NCI-H1930 (cell line): Measurements from ENCODE around the gene GPX6.
"Not testable (repeated sequence)": the region's sequence is repeated elsewhere in the genome, so short reads cannot be mapped to it uniquely, and the experiment has no call there.

Experiments
- DNase-seq, 2 experiments: peaks; one replicate each; lab custom pipeline; 2025; lab: John Stamatoyannopoulos, UW

GPX6 gene

GRCh38 chr6:28485482-28485881 lies 30.1 kb downstream of the GPX6 start:
- no peak for DNase-seq

- no peak for DNase-seq
These were observed 35.2 kb downstream of the GPX6 start for GRCh38 chr6:28480253-28480932.

- no peak for DNase-seq
These were observed 37.1 kb downstream of the GPX6 start for GRCh38 chr6:28478518-28478917.

GRCh38 chr6:28474441-28475219 lies 41.0 kb downstream of the GPX6 start:
- peak; percentile 12 to 59 for DNase-seq

- not testable (repeated sequence) for DNase-seq
These were observed 46.3 kb downstream of the GPX6 start for GRCh38 chr6:28469153-28469745.

GRCh38 chr6:28468056-28468455 lies 47.5 kb downstream of the GPX6 start:
- no peak for DNase-seq

GRCh38 chr6:28462401-28462800 lies 53.2 kb downstream of the GPX6 start:
- no peak for DNase-seq

- no peak for DNase-seq
These were observed 57.0 kb downstream of the GPX6 start for GRCh38 chr6:28458568-28458967.
